ENCODE results near the gene BABAM2. TPM values are rescaled to one million over a fixed set of nuclear protein-coding genes. Genes with fewer than 3 reads are reported as not detected.

The BABAM2 gene
- total RNA-seq, 4 donors from 2014 or later: 35.5 to 44.9 (median 39.9) TPM

DNA sequence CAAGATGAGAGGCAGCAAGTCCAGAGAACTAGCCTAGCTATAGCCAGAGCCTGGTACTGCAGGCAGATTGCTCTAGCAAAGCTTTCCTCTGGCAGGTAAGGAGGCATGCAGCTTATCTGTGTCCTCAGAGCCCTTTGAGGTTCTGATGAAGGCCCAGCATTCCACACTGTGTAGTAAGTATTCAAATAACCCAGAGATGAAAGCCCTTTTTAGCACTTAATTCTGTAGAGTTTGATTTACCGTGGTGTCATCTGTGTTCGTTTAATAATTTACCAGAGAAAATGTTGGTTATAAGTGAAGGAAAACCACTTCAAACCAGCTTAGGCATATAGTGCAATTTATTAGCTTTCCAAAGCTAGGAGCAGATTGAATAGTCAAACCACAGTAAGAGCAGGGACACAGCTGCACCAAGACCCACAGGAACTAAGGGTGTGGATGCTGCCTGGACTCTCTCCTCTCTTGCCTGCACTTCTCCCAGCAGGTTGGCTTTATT, 226.6 kb downstream of the BABAM2 start:
- no peaks in the 10 kb centered on the region for H3K9me3 ChIP-seq
- H3K4me3 ChIP-seq: no peak overlapping the region
- WGBS: 96% methylated on average over 2 of the region's 2 CpGs
- no peak for DNase-seq (ENCODE audit: extremely low spot score)
- H3K4me1 ChIP-seq: peaks cover 0 to 11% (median 0%) of the 10 kb centered on the region in 4 donors
- intact Hi-C loops (cut with DNase I): no loop called here
- H3K27me3 ChIP-seq: no peaks in the 10 kb centered on the region
- H3K36me3 ChIP-seq: no peaks in the 10 kb centered on the region
- H3K27ac ChIP-seq (replicated peaks in 1 of 4): no peak overlapping the region
- no peak for TF ChIP-seq POLR2AphosphoS5 (IDR thresholded peaks at IDR 0.05)
- no peak for TF ChIP-seq EP300 (IDR thresholded peaks at IDR 0.05)
- TF ChIP-seq CTCF (IDR thresholded peaks at IDR 0.05): no peak
- TF ChIP-seq POLR2A (IDR thresholded peaks at IDR 0.05; ENCODE audit: low read depth): no peak

- Histone ChIP-seq H3K27me3 (no peaks in the 10 kb centered on the region), H3K9me3 (no peaks in the 10 kb centered on the region), H3K27ac (replicated peaks in 1 of 4) (no peak overlapping the region), H3K4me1 (peaks cover 0 to 11% (median 0%) of the 10 kb centered on the region in 4 donors), H3K4me3 (no peak overlapping the region), H3K36me3 (no peaks in the 10 kb centered on the region)
- 95% methylated on average over 1 of the region's 1 CpG for WGBS
- no peak for DNase-seq (ENCODE audit: extremely low spot score)
- TF ChIP-seq POLR2AphosphoS5 (IDR thresholded peaks at IDR 0.05) (no peak), CTCF (IDR thresholded peaks at IDR 0.05) (no peak), POLR2A (IDR thresholded peaks at IDR 0.05; ENCODE audit: low read depth) (no peak), EP300 (IDR thresholded peaks at IDR 0.05) (no peak)
- intact Hi-C loops (cut with DNase I): no loop called here
Observed at GRCh38 chr2:28119631-28120030, 229.1 kb downstream of the BABAM2 start.

- intact Hi-C loops (cut with DNase I): no loop called here
- Histone ChIP-seq H3K4me3 (no peak overlapping the region), H3K9me3 (no peaks in the 10 kb centered on the region), H3K27ac (replicated peaks in 1 of 4) (no peak overlapping the region), H3K4me1 (peaks cover 0 to under 1% (median 0%) of the 10 kb centered on the region in 4 donors), H3K27me3 (no peaks in the 10 kb centered on the region), H3K36me3 (no peaks in the 10 kb centered on the region)
- TF ChIP-seq EP300 (IDR thresholded peaks at IDR 0.05) (no peak), CTCF (IDR thresholded peaks at IDR 0.05) (no peak), POLR2A (IDR thresholded peaks at IDR 0.05; ENCODE audit: low read depth) (no peak), POLR2AphosphoS5 (IDR thresholded peaks at IDR 0.05) (no peak)
- 82% methylated on average over 2 of the region's 2 CpGs for WGBS
- DNase-seq (ENCODE audit: extremely low spot score): no peak
Observed at GRCh38 chr2:28128281-28128950, 237.9 kb downstream of the BABAM2 start.

DNA sequence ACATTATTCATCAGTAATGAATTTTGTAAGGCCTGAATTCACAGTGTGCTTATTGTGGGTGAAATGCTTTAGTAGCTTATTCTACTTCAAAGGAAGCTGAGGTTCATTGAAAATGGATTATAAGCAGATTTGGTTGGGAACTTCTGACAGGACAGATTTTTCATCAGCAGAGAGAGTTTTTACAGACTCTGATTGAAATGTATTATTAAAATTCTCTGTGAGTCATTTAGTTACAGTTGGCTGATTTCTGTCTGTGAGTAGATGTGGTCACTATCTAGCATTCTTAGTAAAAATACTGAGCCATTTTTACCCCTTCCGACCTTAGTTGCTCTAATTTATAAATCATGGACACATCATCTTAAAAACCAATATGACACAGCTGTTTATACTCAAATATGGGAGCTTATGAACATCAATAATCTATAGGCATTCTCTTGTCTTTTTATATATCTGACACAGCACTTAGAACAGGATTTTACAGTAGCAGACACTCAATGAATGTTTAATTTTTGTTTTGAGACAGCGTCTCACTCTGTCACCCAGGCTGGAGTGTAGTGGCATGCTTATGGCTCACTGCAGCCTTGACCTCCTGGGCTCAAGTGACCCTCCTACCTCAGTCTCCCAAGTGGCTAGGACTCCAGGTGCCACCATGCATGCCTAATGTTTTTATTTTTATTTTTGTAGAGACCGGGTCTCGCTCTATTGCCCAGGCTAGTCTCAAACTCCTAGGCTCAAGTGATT, 239.6 kb downstream of the BABAM2 start:
- DNase-seq (ENCODE audit: extremely low spot score): no peak
- no peak overlapping the region for H3K4me3 ChIP-seq
- no peak overlapping the region for H3K27ac ChIP-seq (replicated peaks in 1 of 4)
- no peaks in the 10 kb centered on the region for H3K36me3 ChIP-seq
- intact Hi-C loops (cut with DNase I): no loop called here
- H3K4me1 ChIP-seq: peaks cover 0 to 18% (median 13%) of the 10 kb centered on the region in 4 donors
- TF ChIP-seq POLR2AphosphoS5 (IDR thresholded peaks at IDR 0.05) (no peak), POLR2A (IDR thresholded peaks at IDR 0.05; ENCODE audit: low read depth) (no peak), EP300 (IDR thresholded peaks at IDR 0.05) (no peak), CTCF (IDR thresholded peaks at IDR 0.05) (no peak)
- 89% methylated on average over 4 of the region's 4 CpGs for WGBS
- no peaks in the 10 kb centered on the region for H3K27me3 ChIP-seq
- no peaks in the 10 kb centered on the region for H3K9me3 ChIP-seq

Measured in esophagus muscularis mucosa (tissue), 4 donors.